Erythroblast (primary cell): ENCODE data around the gene CLEC18B.
"Not testable (repeated sequence)": the region's sequence is repeated elsewhere in the genome, so short reads cannot be mapped to it uniquely, and the experiment has no call there.

Experiments
- GATA1 ChIP-seq: IDR thresholded peaks from 2 replicates; pipeline ENCODE4 v1.6.1; 2011; ENCODE audit warnings: low read depth, mild to moderate bottlenecking, control low read depth, low read length, moderate library complexity
- POLR2A ChIP-seq: IDR thresholded peaks from 2 replicates; pipeline ENCODE4 v1.6.1; 2011; ENCODE audit warnings: mild to moderate bottlenecking, low read length

- TF ChIP-seq POLR2A, GATA1: not testable (repeated sequence)
These were observed 27.1 kb downstream of the CLEC18B start for GRCh38 chr16:74394131-74394530.
